Measurements from ENCODE around the gene CLCN3. TPM values are rescaled to one million over a fixed set of nuclear protein-coding genes. Genes with fewer than 3 reads are reported as not detected.

Gene CLCN3
- polyA plus RNA-seq, 3 donors = 58.3 to 66.7 (median 64.3) TPM

GRCh38 chr4:169632896-169633295 is 12.5 kb downstream of the CLCN3 start:
- DNase-seq (ENCODE audit: extremely low read depth in 1 of 11, low read depth in 9 of 11, low spot score in 4 of 11) = no peak

GRCh38 chr4:169634975-169635374 is 14.6 kb downstream of the CLCN3 start:
- peak in 2 of 11 donors; percentile 46 to 58 for DNase-seq (ENCODE audit: extremely low read depth in 1 of 11, low read depth in 9 of 11, low spot score in 4 of 11)

- DNase-seq (ENCODE audit: extremely low read depth in 1 of 11, low read depth in 9 of 11, low spot score in 4 of 11) = no peak
These were observed 20.0 kb downstream of the CLCN3 start for GRCh38 chr4:169640261-169640870.

GRCh38 chr4:169644802-169645201 is 24.4 kb downstream of the CLCN3 start:
- no peak for DNase-seq (ENCODE audit: extremely low read depth in 1 of 11, low read depth in 9 of 11, low spot score in 4 of 11)

- no peak for DNase-seq (ENCODE audit: extremely low read depth in 1 of 11, low read depth in 9 of 11, low spot score in 4 of 11)
These were observed 25.2 kb downstream of the CLCN3 start for GRCh38 chr4:169645627-169646026.

GRCh38 chr4:169649545-169650226 is 29.3 kb downstream of the CLCN3 start:
- no peak for DNase-seq (ENCODE audit: extremely low read depth in 1 of 11, low read depth in 9 of 11, low spot score in 4 of 11)

- no peak for DNase-seq (ENCODE audit: extremely low read depth in 1 of 11, low read depth in 9 of 11, low spot score in 4 of 11)
These were observed 30.0 kb downstream of the CLCN3 start for GRCh38 chr4:169650227-169650936.

- no peak for DNase-seq (ENCODE audit: extremely low read depth in 1 of 11, low read depth in 9 of 11, low spot score in 4 of 11)
These were observed 32.2 kb downstream of the CLCN3 start for GRCh38 chr4:169652535-169652934.

GRCh38 chr4:169655401-169655800 is 35.0 kb downstream of the CLCN3 start:
- no peak for DNase-seq (ENCODE audit: extremely low read depth in 1 of 11, low read depth in 9 of 11, low spot score in 4 of 11)

GRCh38 chr4:169657470-169658107 is 37.2 kb downstream of the CLCN3 start:
- no peak for DNase-seq (ENCODE audit: extremely low read depth in 1 of 11, low read depth in 9 of 11, low spot score in 4 of 11)

GRCh38 chr4:169658196-169658595 is 37.8 kb downstream of the CLCN3 start:
- no peak for DNase-seq (ENCODE audit: extremely low read depth in 1 of 11, low read depth in 9 of 11, low spot score in 4 of 11)

- no peak for DNase-seq (ENCODE audit: extremely low read depth in 1 of 11, low read depth in 9 of 11, low spot score in 4 of 11)
These were observed 38.8 kb downstream of the CLCN3 start for GRCh38 chr4:169658975-169659715.

GRCh38 chr4:169659716-169660670 is 39.6 kb downstream of the CLCN3 start:
- peak; percentile 66 to 92 (median 83) for DNase-seq (ENCODE audit: extremely low read depth in 1 of 11, low read depth in 9 of 11, low spot score in 4 of 11)

- no peak for DNase-seq (ENCODE audit: extremely low read depth in 1 of 11, low read depth in 9 of 11, low spot score in 4 of 11)
These were observed 40.6 kb downstream of the CLCN3 start for GRCh38 chr4:169660929-169661328.

- no peak for DNase-seq (ENCODE audit: extremely low read depth in 1 of 11, low read depth in 9 of 11, low spot score in 4 of 11)
These were observed 41.4 kb downstream of the CLCN3 start for GRCh38 chr4:169661761-169662160.

GRCh38 chr4:169662206-169662605 is 41.8 kb downstream of the CLCN3 start:
- no peak for DNase-seq (ENCODE audit: extremely low read depth in 1 of 11, low read depth in 9 of 11, low spot score in 4 of 11)

- DNase-seq (ENCODE audit: extremely low read depth in 1 of 11, low read depth in 9 of 11, low spot score in 4 of 11) = no peak
These were observed 43.0 kb downstream of the CLCN3 start for GRCh38 chr4:169663402-169663801.

- no peak for DNase-seq (ENCODE audit: extremely low read depth in 1 of 11, low read depth in 9 of 11, low spot score in 4 of 11)
These were observed 43.5 kb downstream of the CLCN3 start for GRCh38 chr4:169663831-169664230.
